ENCODE data around the gene KLK13.

The KLK13 gene

GRCh38 chr19:51055866-51056265 lies 9.0 kb downstream of the KLK13 start:
- Histone ChIP-seq H3K9me3 (ENCODE audit: severe bottlenecking) (no peaks in the 10 kb centered on the region), H3K36me3 (ENCODE audit: low read depth) (no peaks in the 10 kb centered on the region), H3K27ac (ENCODE audit: poor library complexity, severe bottlenecking) (no peak overlapping the region), H3K4me1 (ENCODE audit: insufficient read depth, poor library complexity, severe bottlenecking) (no peaks in the 10 kb centered on the region), H3K27me3 (ENCODE audit: insufficient read depth, poor library complexity, severe bottlenecking) (no peaks in the 10 kb centered on the region), H3K4me3 (ENCODE audit: severe bottlenecking) (no peak overlapping the region)
- ATAC-seq (ENCODE audit: low read depth), result no peak
- no peak for DNase-seq (ENCODE audit: low spot score)
- no peak for TF ChIP-seq CTCF (IDR thresholded peaks at IDR 0.05; ENCODE audit: poor library complexity, severe bottlenecking)

GRCh38 chr19:51047031-51047335 lies 17.9 kb downstream of the KLK13 start:
- H3K9me3 ChIP-seq (ENCODE audit: severe bottlenecking), result no peaks in the 10 kb centered on the region
- no peaks in the 10 kb centered on the region for H3K27me3 ChIP-seq (ENCODE audit: insufficient read depth, poor library complexity, severe bottlenecking)
- H3K27ac ChIP-seq (ENCODE audit: poor library complexity, severe bottlenecking), result no peak overlapping the region
- no peak overlapping the region for H3K4me3 ChIP-seq (ENCODE audit: severe bottlenecking)
- DNase-seq (ENCODE audit: low spot score) (no peak), ATAC-seq (ENCODE audit: low read depth) (no peak)
- H3K36me3 ChIP-seq (ENCODE audit: low read depth), result no peaks in the 10 kb centered on the region
- no peaks in the 10 kb centered on the region for H3K4me1 ChIP-seq (ENCODE audit: insufficient read depth, poor library complexity, severe bottlenecking)
- TF ChIP-seq CTCF (IDR thresholded peaks at IDR 0.05; ENCODE audit: poor library complexity, severe bottlenecking), result no peak

GRCh38 chr19:51044327-51044726 lies 20.6 kb downstream of the KLK13 start:
- Histone ChIP-seq H3K27ac (ENCODE audit: poor library complexity, severe bottlenecking) (no peak overlapping the region), H3K36me3 (ENCODE audit: low read depth) (no peaks in the 10 kb centered on the region), H3K9me3 (ENCODE audit: severe bottlenecking) (no peaks in the 10 kb centered on the region), H3K4me3 (ENCODE audit: severe bottlenecking) (no peak overlapping the region), H3K4me1 (ENCODE audit: insufficient read depth, poor library complexity, severe bottlenecking) (no peaks in the 10 kb centered on the region), H3K27me3 (ENCODE audit: insufficient read depth, poor library complexity, severe bottlenecking) (no peaks in the 10 kb centered on the region)
- DNase-seq (ENCODE audit: low spot score), result no peak
- no peak for TF ChIP-seq CTCF (IDR thresholded peaks at IDR 0.05; ENCODE audit: poor library complexity, severe bottlenecking)
- no peak for ATAC-seq (ENCODE audit: low read depth)

- H3K36me3 ChIP-seq (ENCODE audit: low read depth), result no peaks in the 10 kb centered on the region
- no peaks in the 10 kb centered on the region for H3K27me3 ChIP-seq (ENCODE audit: insufficient read depth, poor library complexity, severe bottlenecking)
- no peak overlapping the region for H3K27ac ChIP-seq (ENCODE audit: poor library complexity, severe bottlenecking)
- no peak for TF ChIP-seq CTCF (IDR thresholded peaks at IDR 0.05; ENCODE audit: poor library complexity, severe bottlenecking)
- H3K4me1 ChIP-seq (ENCODE audit: insufficient read depth, poor library complexity, severe bottlenecking), result no peaks in the 10 kb centered on the region
- DNase-seq (ENCODE audit: low spot score), result no peak
- ATAC-seq (ENCODE audit: low read depth), result no peak
- no peaks in the 10 kb centered on the region for H3K9me3 ChIP-seq (ENCODE audit: severe bottlenecking)
- H3K4me3 ChIP-seq (ENCODE audit: severe bottlenecking), result no peak overlapping the region
Observed at GRCh38 chr19:51043497-51043896, 21.4 kb downstream of the KLK13 start.

GRCh38 chr19:51040151-51040550 lies 24.7 kb downstream of the KLK13 start:
- no peak for TF ChIP-seq CTCF (IDR thresholded peaks at IDR 0.05; ENCODE audit: poor library complexity, severe bottlenecking)
- ATAC-seq (ENCODE audit: low read depth), result no peak
- Histone ChIP-seq H3K4me1 (ENCODE audit: insufficient read depth, poor library complexity, severe bottlenecking) (no peaks in the 10 kb centered on the region), H3K4me3 (ENCODE audit: severe bottlenecking) (no peak overlapping the region), H3K27me3 (ENCODE audit: insufficient read depth, poor library complexity, severe bottlenecking) (no peaks in the 10 kb centered on the region), H3K9me3 (ENCODE audit: severe bottlenecking) (no peaks in the 10 kb centered on the region), H3K27ac (ENCODE audit: poor library complexity, severe bottlenecking) (no peak overlapping the region), H3K36me3 (ENCODE audit: low read depth) (no peaks in the 10 kb centered on the region)
- no peak for DNase-seq (ENCODE audit: low spot score)
